ENCODE measurements around the gene PTPN1.
A peak's percentile ranks its signal among the peaks of the same experiment; 100 is the strongest.

The PTPN1 gene

GRCh38 chr20:50625986-50626677, 115.9 kb downstream of the PTPN1 start:
- Histone ChIP-seq H3K4me3 (no peak overlapping the region), H3K27me3 (no peaks in the 10 kb centered on the region), H3K9me3 (peaks cover 0 to 8% (median 0%) of the 10 kb centered on the region in 3 donors), H3K27ac (no peak overlapping the region), H3K4me1 (peaks cover 0 to 7% (median 4%) of the 10 kb centered on the region in 4 donors), H3K36me3 (no peaks in the 10 kb centered on the region)
- peak; percentile 45 to 53 for TF ChIP-seq CTCF (IDR thresholded peaks at IDR 0.05)
- intact Hi-C loops (cut with DNase I; ENCODE audit: low total_unique reads): loop anchor here (5.0 kb wide), 1 partner anchor 116 kb away; no protein-coding TSS in a partner anchor
- peak; percentile 71 to 81 for DNase-seq

- H3K27me3 ChIP-seq: no peaks in the 10 kb centered on the region
- no peak overlapping the region for H3K27ac ChIP-seq
- intact Hi-C loops (cut with DNase I; ENCODE audit: low total_unique reads): loop anchor here (5.0 kb wide), 1 partner anchor 115 kb away; no protein-coding TSS in a partner anchor
- DNase-seq: no peak
- H3K9me3 ChIP-seq: no peaks in the 10 kb centered on the region
- H3K4me3 ChIP-seq: no peak overlapping the region
- peaks cover 0 to 7% (median 4%) of the 10 kb centered on the region in 4 donors for H3K4me1 ChIP-seq
- H3K36me3 ChIP-seq: no peaks in the 10 kb centered on the region
- TF ChIP-seq CTCF (IDR thresholded peaks at IDR 0.05): no peak
Measured at GRCh38 chr20:50627747-50628146, 117.6 kb downstream of the PTPN1 start.

GRCh38 chr20:50628332-50628731, 118.1 kb downstream of the PTPN1 start:
- intact Hi-C loops (cut with DNase I; ENCODE audit: low total_unique reads): loop anchor here (5.0 kb wide), 1 partner anchor 114 kb away; no protein-coding TSS in a partner anchor
- no peak for TF ChIP-seq CTCF (IDR thresholded peaks at IDR 0.05)
- H3K4me3 ChIP-seq: no peak overlapping the region
- no peak overlapping the region for H3K27ac ChIP-seq
- H3K4me1 ChIP-seq: peaks cover 0 to 7% (median 4%) of the 10 kb centered on the region in 4 donors
- H3K27me3 ChIP-seq: no peaks in the 10 kb centered on the region
- no peaks in the 10 kb centered on the region for H3K9me3 ChIP-seq
- H3K36me3 ChIP-seq: no peaks in the 10 kb centered on the region
- DNase-seq: no peak

- Histone ChIP-seq H3K4me3 (no peak overlapping the region), H3K9me3 (no peaks in the 10 kb centered on the region), H3K27me3 (no peaks in the 10 kb centered on the region), H3K4me1 (peaks cover 0 to 7% (median 4%) of the 10 kb centered on the region in 4 donors), H3K36me3 (no peaks in the 10 kb centered on the region), H3K27ac (no peak overlapping the region)
- intact Hi-C loops (cut with DNase I; ENCODE audit: low total_unique reads): loop anchor here (5.0 kb wide), 1 partner anchor 113 kb away; no protein-coding TSS in a partner anchor
- no peak for TF ChIP-seq CTCF (IDR thresholded peaks at IDR 0.05)
- DNase-seq: no peak
Measured at GRCh38 chr20:50628853-50629669, 118.9 kb downstream of the PTPN1 start.

- no peak overlapping the region for H3K4me3 ChIP-seq
- intact Hi-C loops (cut with DNase I; ENCODE audit: low total_unique reads): loop anchor here (5.0 kb wide), 1 partner anchor 113 kb away; no protein-coding TSS in a partner anchor
- TF ChIP-seq CTCF (IDR thresholded peaks at IDR 0.05): no peak
- no peaks in the 10 kb centered on the region for H3K27me3 ChIP-seq
- peaks cover 0 to 7% (median 4%) of the 10 kb centered on the region in 4 donors for H3K4me1 ChIP-seq
- no peaks in the 10 kb centered on the region for H3K36me3 ChIP-seq
- no peak for DNase-seq
- no peaks in the 10 kb centered on the region for H3K9me3 ChIP-seq
- H3K27ac ChIP-seq: no peak overlapping the region
Measured at GRCh38 chr20:50629670-50630045, 119.5 kb downstream of the PTPN1 start.
